ENCODE measurements around the gene NELL2. TPM values are rescaled to one million over a fixed set of nuclear protein-coding genes. Genes with fewer than 3 reads are reported as not detected.

NELL2 gene
- total and polyA plus RNA-seq, 10 of the 15 experiments (the other 5 are each of a cell fraction or from before 2014, with no cell fraction given), result 0.27 to 2.3 (median 0.76) TPM

- H3K9ac ChIP-seq (ENCODE audit: control insufficient read depth, insufficient read depth, low read length), result no peak overlapping the region
- intact Hi-C loops (cut with micrococcal nuclease; ENCODE audit: unreplicated experiment) (no loop called here), in situ Hi-C loops (cut with MboI) (no loop called here)
- H3K4me1 ChIP-seq (ENCODE audit: control insufficient read depth, insufficient read depth, low read length), result no peaks in the 10 kb centered on the region
- no peaks in the 10 kb centered on the region for H3K27me3 ChIP-seq (replicated peaks in 1 of 2; ENCODE audit: control insufficient read depth in 2 of 2, insufficient read depth in 2 of 2, low read length in 1 of 2)
- H4K20me1 ChIP-seq (ENCODE audit: control insufficient read depth, insufficient read depth), result no peaks in the 10 kb centered on the region
- FAIRE-seq, result no peak
- no peak for ATAC-seq
- SMC1A ChIA-PET (ENCODE audit: uncharacterized antibody, unreplicated experiment), result no interaction called here
- RAD21 ChIA-PET (ENCODE audit: unreplicated experiment), result no interaction called here
- POLR2A ChIA-PET, result interaction anchor here (0.6 kb wide), 1 partner anchor 569 kb away, joined by 3 read pairs; no protein-coding TSS in a partner anchor
- no TSS peak for BruUV-seq (replicated peaks)
- H3K36me3 ChIP-seq (ENCODE audit: control insufficient read depth in 2 of 2, insufficient read depth in 2 of 2, low read length in 1 of 2), result no peaks in the 10 kb centered on the region
- 0% methylated on average over 1 of the region's 1 CpG for WGBS (ENCODE audit: insufficient coverage, insufficient replicate concordance, low lambda C conversion rate, missing lambda C conversion rate)
- H3K4me3 ChIP-seq, result no peak overlapping the region
- CTCF ChIA-PET, result no interaction called here
- H3K4me2 ChIP-seq (ENCODE audit: control insufficient read depth, insufficient read depth), result no peak overlapping the region
- no peak overlapping the region for H3K27ac ChIP-seq (ENCODE audit: control insufficient read depth, insufficient read depth)
- H3K79me2 ChIP-seq (ENCODE audit: control insufficient read depth, insufficient read depth, low read length), result no peaks in the 10 kb centered on the region
- H3K9me3 ChIP-seq (replicated peaks; ENCODE audit: control insufficient read depth, insufficient read depth, low read length), result no peaks in the 10 kb centered on the region
- no peak overlapping the region for H2AFZ ChIP-seq (ENCODE audit: control insufficient read depth, low read depth, low read length)
- no peak for DNase-seq (ENCODE audit: low read depth, low spot score)
- TF ChIP-seq ZNF217 (IDR thresholded peaks at IDR 0.05), result no peak
- TF ChIP-seq STAT3 (IDR thresholded peaks at IDR 0.05; ENCODE audit: low read depth, low read length), result no peak
- TF ChIP-seq ATF3 (IDR thresholded peaks at IDR 0.05; ENCODE audit: borderline replicate concordance, extremely low read depth, low read depth, low read length), result no peak
- TF ChIP-seq NFYB (IDR thresholded peaks at IDR 0.05; ENCODE audit: insufficient read depth, low read depth, low read length), result no peak
- TF ChIP-seq ZNF687 (IDR thresholded peaks at IDR 0.05), result no peak
- no peak for TF ChIP-seq SMAD5 (IDR thresholded peaks at IDR 0.05; ENCODE audit: low read depth)
- TF ChIP-seq EZH2 (IDR thresholded peaks at IDR 0.05; ENCODE audit: borderline replicate concordance, control insufficient read depth, low read depth, low read length), result no peak
- TF ChIP-seq IRF4 (IDR thresholded peaks at IDR 0.05; ENCODE audit: low read depth, low read length), result no peak
- TF ChIP-seq ZSCAN29 (IDR thresholded peaks at IDR 0.05), result no peak
- no peak for TF ChIP-seq E4F1 (IDR thresholded peaks at IDR 0.05; ENCODE audit: borderline replicate concordance, partially characterized antibody)
- TF ChIP-seq PAX8 (IDR thresholded peaks at IDR 0.05), result no peak
- TF ChIP-seq PRDM15 (CRISPR knock-in tag; IDR thresholded peaks at IDR 0.05), result no peak
- TF ChIP-seq SIN3A (IDR thresholded peaks at IDR 0.05; ENCODE audit: low read depth, low read length), result no peak
Observed at GRCh38 chr12:44859998-44860689, 16.0 kb downstream of the NELL2 start.
